Placental pericyte (primary cell): ENCODE data around the gene SOHLH2. TPM values are rescaled to one million over a fixed set of nuclear protein-coding genes. Genes with fewer than 3 reads are reported as not detected.

Source experiments
- total RNA-seq: library from RNA; depleted of rRNA; stranded (reverse); fragments of >200 nt; gene quantifications from 2 replicates; pipeline ENCODE4 v1.2.3, GENCODE V29; 2012

The SOHLH2 gene
- 0.22 and 0.72 TPM in 2 replicates for total RNA-seq

GRCh38 chr13:36214163-36214921 is at the start of gene SOHLH2:
TSS of gene SOHLH2 (minus strand) at chr13:36214556. CDS start at chr13:36214526, 30 bp downstream.

GRCh38 chr13:36131222-36131930 is 83.0 kb downstream of the SOHLH2 start, which contains the start of gene DCLK1:
TSS of gene DCLK1 (minus strand) at chr13:36131382.

Other genes with a start within 250 kb of the SOHLH2 start
- gene DCLK1, start 83.2 kb downstream of the SOHLH2 start, total RNA-seq: under 0.01 and 1.1 TPM in 2 replicates
- 1.3 and 3.3 TPM in 2 replicates for gene CCDC169, start 83.3 kb upstream of the SOHLH2 start, total RNA-seq
- 48.8 and 71.8 TPM in 2 replicates for gene SPART, start 131.8 kb upstream of the SOHLH2 start, total RNA-seq
- 0.43 and 1.1 TPM in 2 replicates for gene CCNA1, start 217.9 kb upstream of the SOHLH2 start, total RNA-seq